GM21447 (cell line): ENCODE results near the gene PFDN1.
A peak's percentile ranks its signal among the peaks of the same experiment; 100 is the strongest.

Experiments
- ATAC-seq: cut with Tn5 transposase; IDR thresholded peaks from one replicate; pipeline ENCODE4 v1.9.1; 2021; ENCODE audit not compliant: unreplicated experiment

The PFDN1 gene

GRCh38 chr5:140261403-140262171 lies 41.3 kb downstream of the PFDN1 start:
- ATAC-seq, result no peak

- ATAC-seq, result no peak
Observed at GRCh38 chr5:140260089-140260656, 42.7 kb downstream of the PFDN1 start.

DNA sequence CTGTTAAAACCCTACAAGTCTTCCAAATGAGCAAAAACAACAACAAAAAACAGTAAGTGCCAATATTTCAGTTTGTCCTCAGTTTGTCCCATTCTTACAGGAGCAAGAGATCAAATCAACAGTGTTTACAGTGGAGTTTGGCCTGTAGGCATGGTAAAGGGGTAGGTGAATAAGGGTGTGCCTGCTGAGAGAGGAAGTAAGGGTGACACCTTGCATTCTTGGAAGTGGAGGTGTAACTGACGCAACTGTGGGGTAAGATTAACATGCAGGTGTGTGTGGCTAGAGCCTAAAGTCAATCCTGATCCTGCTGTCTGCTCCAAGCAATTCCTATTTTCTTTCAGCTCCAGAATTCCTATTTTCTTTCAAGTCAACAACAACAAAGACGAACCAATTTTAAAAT lies 43.4 kb downstream of the PFDN1 start:
- ATAC-seq, result no peak

DNA sequence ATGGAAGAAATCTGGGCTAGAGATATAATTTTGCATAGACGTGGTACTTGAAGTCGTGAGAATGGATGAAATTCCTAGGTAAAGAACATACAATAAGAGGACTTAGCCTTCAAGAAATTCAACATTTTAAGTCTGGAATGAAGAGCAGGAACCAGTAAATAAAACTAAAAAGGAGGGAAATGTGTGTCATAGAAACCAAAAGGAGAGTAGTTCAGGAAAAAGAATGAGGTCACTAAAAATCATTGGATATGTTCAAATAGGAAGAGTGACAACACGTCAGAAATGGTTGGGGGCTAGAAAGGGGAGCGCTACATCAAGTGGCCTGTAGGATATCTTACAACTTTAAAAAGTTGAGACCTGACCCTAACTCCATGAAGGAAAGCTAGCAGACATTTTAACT lies 44.0 kb downstream of the PFDN1 start:
- no peak for ATAC-seq

- ATAC-seq, result no peak
Observed at GRCh38 chr5:140258016-140258415, 44.9 kb downstream of the PFDN1 start.

GRCh38 chr5:140256726-140257125 lies 46.2 kb downstream of the PFDN1 start:
- no peak for ATAC-seq

DNA sequence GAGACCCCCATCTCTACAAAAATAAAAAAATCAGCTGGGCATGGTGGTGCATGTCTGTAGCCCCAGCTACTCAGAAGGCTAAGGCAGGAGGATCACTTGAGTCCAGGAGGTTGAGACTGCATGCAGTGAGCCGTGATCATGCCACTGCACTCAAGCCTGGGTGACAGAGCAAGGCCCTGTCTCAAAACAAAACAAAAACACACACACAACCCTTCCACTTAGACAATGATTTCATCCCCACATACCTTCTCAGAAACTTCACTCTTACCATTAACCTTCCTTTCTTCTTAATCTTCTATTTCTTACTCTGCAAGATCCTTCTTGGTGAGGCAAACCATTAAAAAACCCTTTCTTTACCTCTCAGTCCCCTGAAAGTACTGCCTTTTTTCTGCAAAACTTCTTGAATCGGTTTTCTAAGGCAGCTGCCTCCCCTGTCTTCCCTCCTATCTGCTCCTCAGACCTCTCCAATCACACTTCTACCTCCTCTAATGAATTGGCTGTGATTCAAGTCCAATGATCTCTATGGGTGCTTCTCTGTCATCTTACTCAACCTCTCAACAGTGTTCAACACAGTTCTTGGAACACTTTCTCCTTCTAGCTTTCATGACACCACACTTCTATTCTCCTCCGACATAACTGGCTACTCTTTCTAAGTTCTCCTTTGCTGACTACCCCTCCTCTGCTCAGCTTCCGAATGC lies 47.3 kb downstream of the PFDN1 start:
- ATAC-seq, result no peak

DNA sequence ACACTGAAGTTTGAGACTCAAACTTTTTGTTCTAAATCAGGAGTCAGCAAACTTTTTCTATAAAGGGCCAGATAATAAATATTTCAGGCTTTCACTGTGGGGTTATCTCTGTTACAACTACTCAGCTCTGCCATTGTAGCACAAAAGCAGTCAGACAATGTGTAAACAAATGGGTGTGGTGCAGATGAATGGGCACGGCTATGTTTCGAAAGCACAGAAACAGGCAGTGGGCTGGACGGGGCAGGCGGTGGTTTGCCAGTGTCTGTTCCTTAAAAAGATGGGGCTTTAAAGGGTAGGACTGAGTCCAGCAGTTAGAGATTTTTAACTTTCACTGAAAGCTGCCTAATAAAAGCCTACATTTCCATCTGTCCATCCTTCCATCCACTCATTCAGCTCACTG lies 48.9 kb downstream of the PFDN1 start:
- no peak for ATAC-seq

- ATAC-seq, result no peak
Observed at GRCh38 chr5:140252470-140253126, 50.3 kb downstream of the PFDN1 start.

GRCh38 chr5:140251527-140251973 lies 51.4 kb downstream of the PFDN1 start:
- ATAC-seq, result peak; percentile 78

DNA sequence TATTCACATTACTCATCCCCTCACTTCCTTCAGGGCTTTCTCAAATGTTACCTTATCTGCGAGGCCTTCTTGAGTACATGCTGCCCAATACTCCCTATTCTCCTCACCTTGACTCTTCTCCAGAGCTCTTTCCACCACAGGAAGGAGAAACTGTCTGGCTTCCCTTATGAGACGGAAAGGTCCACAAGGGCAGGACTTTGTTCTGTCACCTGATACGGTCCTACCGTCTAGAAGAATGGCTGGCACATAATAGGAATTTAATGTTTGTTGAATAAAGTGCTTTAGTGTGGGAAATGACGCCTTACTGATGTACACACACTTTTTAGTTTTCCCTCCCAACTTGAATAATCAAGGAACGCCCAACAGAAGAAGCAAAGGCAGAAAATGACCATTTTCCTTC lies 52.5 kb downstream of the PFDN1 start:
- no peak for ATAC-seq

GRCh38 chr5:140249536-140249935 lies 53.4 kb downstream of the PFDN1 start:
- ATAC-seq, result no peak

DNA sequence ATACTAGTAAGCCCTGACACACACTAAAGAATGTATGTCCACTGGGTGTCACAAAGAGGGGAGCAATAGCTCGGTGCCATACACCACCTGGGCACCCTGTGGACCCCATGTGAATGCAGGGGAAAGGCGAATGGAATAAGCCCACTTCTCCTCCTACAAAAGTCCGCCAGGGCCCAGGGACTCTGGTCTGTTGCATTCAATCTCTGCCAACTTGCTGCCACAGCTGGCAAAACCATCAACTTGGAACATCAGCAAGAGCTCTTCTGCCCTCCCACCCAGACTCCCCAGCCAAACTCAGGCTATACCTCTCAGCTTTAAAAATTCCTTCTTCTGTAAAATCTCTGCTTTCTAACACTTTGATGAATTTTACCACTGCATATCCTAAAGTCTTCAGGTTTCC lies 54.5 kb downstream of the PFDN1 start:
- ATAC-seq, result no peak

GRCh38 chr5:140246378-140247122 lies 56.4 kb downstream of the PFDN1 start:
- no peak for ATAC-seq

DNA sequence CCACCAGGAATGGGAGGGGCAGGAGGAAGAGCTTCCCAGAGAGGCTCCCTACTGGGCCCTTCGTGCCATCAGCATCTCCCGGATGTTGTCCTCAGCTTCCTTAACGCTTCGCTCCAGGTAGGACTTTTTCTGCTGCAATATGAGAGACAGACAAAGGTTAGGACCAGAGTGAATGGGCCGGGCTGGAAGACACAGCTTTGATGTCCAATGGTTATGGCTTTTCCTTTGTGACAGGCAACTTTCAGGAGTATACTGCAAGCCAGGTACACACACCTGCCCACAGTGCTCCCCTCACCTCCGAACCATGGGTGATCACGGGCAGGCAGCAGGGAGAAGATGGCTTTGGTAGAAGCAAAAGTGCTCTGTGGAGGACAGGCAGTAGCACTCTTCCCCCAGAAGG lies 57.0 kb downstream of the PFDN1 start:
- ATAC-seq, result no peak

DNA sequence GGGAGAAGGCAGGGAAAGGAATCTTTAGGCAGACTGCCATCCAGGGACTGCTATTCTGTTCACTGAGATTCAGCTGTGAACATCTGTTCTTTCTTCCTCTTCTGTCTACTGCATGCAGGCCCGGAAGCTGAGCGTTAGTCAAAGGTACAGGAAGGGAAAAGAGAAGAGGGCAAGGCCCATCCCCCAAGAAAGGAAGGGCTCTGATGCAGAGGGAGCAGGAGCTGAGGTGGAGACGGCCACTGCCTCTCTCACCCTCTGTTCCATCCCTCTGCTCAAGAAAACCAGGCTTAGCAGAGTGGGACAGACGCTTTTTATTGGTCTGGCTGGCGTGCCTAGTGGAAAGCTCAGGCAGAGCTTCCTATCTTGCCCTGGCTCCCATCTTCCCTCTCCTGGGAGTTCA lies 57.6 kb downstream of the PFDN1 start:
- ATAC-seq, result no peak

GRCh38 chr5:140244525-140245025 lies 58.3 kb downstream of the PFDN1 start:
- peak; percentile 73 for ATAC-seq

GRCh38 chr5:140243706-140244250 lies 59.1 kb downstream of the PFDN1 start:
- no peak for ATAC-seq

- no peak for ATAC-seq
Observed at GRCh38 chr5:140242890-140243585, 59.9 kb downstream of the PFDN1 start.

DNA sequence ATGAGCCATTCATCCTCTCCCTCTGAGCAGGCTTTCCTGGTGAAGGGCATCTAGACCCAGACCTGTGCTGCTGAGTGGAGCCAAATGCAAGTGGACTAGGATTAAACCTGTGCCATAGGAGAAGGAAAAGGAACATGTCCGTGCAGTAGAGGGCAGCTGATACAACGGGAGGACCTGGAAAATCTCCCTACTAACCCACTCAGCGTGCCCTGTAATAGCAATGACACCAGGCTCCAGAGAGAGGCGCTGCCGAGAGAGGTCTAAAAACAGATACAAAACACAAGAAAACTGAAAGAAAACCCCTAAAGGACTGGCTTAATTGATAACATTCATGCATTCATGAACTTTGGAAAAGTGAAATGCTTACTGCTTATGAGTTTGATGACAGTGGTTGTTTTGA lies 60.8 kb downstream of the PFDN1 start:
- no peak for ATAC-seq
